OCI-LY3 (cell line): Measurements from ENCODE around the gene SLC44A3.

ENCODE experiments used
- EZH2phosphoT487 ChIP-seq: fragments of 200-600 bp; shearing (Covaris generic); IDR thresholded peaks from 2 replicates; pipeline ENCODE4 v1.6.1; 2018; ENCODE audit warnings: antibody characterized with exemption, mixed run types, low read depth
- TF ChIP-seq, protein P1 (sequence below): fragments of 200-600, 300-600 bp; sonication (generic); IDR thresholded peaks from 2 replicates; pipeline ENCODE4 v1.5.1; 2014; ENCODE audit warnings: antibody characterized with exemption, low read length, low read depth

DNA sequence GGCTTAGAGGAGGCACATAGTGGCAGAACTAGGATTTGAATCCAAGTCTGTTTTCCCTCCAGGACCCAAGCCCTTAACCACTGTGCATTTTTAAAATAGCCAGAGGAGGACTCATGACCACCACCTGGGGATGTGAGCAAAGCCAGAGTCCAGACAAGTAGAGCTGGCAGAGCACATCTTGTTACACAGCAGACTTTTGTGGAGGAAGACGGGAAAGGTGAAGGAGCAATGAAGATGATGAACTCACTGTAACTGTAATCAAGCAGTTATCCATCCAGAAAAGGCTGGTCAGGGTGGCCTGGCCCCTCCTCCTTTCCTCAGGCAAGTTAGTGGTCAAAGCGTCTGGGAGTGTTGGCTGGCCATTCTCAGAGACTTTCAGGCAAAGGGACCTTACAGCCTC, 50.9 kb downstream of the SLC44A3 start:
- TF ChIP-seq, protein P1, sequence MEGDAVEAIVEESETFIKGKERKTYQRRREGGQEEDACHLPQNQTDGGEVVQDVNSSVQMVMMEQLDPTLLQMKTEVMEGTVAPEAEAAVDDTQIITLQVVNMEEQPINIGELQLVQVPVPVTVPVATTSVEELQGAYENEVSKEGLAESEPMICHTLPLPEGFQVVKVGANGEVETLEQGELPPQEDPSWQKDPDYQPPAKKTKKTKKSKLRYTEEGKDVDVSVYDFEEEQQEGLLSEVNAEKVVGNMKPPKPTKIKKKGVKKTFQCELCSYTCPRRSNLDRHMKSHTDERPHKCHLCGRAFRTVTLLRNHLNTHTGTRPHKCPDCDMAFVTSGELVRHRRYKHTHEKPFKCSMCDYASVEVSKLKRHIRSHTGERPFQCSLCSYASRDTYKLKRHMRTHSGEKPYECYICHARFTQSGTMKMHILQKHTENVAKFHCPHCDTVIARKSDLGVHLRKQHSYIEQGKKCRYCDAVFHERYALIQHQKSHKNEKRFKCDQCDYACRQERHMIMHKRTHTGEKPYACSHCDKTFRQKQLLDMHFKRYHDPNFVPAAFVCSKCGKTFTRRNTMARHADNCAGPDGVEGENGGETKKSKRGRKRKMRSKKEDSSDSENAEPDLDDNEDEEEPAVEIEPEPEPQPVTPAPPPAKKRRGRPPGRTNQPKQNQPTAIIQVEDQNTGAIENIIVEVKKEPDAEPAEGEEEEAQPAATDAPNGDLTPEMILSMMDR, result no peak
- no peak for TF ChIP-seq EZH2phosphoT487
